ENCODE data around the gene DNAJC1.

The DNAJC1 gene

DNA sequence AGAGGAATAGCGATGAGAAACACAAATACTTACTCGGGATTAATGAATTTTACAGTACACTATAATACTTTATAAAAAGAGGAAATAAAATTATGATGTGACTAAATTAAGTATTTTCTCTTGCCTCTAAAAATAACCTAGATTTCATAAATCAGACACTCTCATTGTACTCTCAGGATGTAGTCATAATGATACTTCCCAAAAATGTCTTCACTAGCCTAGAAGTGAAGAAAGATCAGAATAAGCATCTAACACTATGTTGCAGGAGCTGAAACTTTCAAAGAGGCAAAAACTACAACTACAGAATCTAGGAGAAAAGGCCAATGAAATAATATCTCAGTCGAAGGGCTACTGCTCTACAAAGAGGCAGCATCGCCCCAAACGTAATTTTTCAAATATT, 49.4 kb downstream of the DNAJC1 start:
- no peak for DNase-seq

GRCh38 chr10:21953585-21954057, 49.9 kb downstream of the DNAJC1 start:
- DNase-seq: no peak

DNA sequence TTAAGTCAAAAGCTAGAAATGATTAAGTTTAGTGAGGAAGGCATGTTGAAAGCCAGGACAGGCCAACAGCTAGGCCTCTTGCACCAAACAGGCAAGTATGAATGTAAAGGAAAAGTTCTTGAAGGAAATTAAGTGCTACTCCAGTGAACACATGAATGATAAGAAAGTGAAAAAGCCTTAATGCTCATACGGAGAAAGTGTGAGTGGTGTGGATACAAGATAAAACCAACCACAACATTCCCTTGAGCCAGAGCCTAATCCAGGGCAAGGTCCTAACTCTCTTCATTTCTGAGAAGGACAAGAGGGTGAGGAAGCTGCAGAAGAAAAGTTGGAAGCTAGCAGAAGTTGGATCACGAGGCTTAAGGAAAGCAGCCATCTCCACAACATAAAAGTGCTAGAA, 53.0 kb downstream of the DNAJC1 start:
- no peak for DNase-seq

DNA sequence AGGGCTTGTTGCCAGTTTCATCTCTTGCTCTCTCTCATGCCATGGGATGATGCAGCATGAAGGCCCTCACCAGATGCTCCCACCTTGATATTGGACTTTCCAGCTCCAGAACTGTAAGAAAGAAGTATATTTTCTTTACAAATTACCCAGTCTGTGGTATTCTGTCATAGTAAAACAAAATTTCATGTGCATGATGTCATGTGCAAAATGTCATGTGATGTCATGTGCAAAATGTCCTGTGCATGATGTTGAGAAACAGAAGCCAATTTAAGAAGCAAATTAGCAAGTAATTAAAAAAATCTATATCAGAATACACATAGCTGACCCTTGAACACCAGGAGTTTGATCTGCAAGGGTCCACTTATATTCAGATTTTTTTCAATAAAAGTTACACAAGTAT, 56.6 kb downstream of the DNAJC1 start:
- DNase-seq: no peak

DNA sequence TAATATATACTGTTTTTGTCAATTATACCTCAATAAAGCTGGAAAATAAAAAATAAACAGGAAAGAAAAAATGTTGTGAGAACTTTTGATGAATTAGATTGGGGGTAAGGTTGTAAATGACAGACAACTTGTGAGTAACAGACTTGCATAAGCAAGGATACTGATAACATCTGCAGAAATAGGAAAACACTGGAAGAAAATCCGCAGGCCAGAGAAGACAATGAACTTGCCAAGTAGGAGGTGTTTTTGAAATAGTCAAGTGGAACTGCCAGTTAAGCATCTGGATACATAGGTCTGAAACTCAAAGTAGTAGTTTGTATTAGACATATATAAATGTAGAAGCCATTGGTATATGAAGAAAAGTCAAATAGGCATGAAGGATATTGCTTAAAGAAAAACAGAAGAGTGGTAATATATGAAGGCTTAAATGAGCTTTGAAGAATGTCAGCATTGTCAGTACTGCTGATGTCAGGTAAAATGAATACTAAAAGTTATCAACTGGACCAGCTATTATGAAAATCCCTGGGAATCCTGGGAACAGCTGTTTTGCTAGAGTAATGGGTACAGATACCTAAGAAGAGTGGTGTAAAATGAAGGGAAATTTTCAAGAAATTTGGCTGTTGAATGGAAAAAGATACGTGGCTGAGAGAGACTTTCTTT, 58.7 kb downstream of the DNAJC1 start:
- DNase-seq: no peak

- no peak for DNase-seq
These were observed 59.8 kb downstream of the DNAJC1 start for GRCh38 chr10:21943633-21944265.

DNA sequence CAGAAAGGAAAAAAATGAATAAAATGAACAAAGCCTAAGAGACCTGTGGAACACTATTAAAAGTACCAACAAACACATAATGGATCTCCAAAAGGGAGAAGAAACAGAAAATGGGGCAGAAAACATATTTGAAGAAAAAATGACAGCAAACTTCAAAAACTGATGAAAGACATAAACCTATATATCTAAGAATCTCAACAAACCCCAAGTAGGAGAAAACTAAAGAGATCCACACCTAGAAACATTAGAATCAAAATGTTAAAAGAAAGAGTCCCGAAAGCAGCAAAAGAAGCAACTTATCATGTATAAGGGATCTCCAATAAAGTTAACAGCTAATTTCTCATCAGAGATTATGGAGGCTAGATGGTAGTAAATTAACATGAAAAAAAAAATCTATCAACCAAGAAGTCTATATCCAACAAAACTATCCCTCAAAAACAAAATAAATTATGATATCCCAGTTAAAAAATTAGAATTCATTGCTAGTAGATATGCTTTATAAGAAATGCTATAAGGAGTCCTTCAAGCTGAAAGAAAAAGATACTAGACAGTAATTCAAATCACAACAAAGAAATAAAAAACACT, 68.0 kb downstream of the DNAJC1 start:
- no peak for DNase-seq

DNA sequence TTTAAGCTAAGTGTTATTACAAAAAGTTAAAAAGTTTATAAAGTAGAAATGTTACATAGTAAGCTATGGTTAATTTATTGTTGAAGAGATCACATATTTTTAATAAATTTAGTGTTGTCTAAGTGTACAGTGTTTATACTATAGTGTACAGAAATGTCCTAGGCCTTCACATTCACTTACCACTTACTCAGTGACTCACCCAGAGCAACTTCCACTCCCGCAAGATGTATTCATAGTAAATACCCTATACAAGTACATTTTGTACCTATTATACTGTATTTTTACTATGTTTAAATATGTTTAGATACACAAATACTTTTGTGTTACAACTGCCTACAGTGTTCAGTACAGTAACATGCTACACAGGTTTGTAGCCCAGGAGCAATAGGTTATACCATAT, 69.2 kb downstream of the DNAJC1 start:
- DNase-seq: no peak

DNA sequence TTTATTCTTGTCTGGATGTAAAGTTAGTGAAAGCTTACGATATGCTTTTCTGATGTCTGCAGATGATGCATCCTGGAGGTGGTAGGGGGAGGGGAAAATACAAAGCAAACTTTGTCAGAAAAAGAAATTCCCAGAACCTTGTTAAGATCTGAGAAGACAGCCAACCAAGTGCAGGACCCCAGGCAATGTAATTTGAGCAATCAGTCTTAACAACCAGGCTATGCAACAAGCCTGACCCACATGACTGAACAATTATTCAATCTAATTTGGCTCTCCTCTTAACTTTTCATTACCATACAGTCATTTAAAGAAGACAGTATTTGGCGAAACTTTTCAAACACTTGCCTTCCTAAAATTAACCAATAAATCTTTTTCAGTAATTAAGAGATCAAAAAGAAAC, 74.5 kb downstream of the DNAJC1 start:
- DNase-seq: no peak

GRCh38 chr10:21927631-21928353, 75.7 kb downstream of the DNAJC1 start:
- no peak for DNase-seq

DNA sequence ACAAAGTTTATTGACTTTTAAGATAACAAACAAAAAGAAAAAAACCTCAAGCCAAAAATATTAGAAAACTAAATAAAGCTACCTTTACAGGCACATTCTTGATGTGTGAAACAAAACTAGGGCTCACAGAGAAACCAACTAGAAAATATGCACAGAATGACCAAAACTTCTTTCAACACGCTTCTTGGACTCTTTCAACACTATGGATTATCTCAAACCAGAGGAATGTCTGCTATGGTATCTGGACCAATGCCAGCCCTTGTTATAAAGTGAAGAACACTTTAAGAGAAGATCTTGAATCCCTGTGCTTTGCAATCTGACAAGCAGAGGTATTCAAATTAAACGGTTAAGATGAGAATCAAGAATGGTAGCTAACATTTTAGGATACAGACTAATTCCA, 76.6 kb downstream of the DNAJC1 start:
- no peak for DNase-seq

GRCh38 chr10:21926358-21926925, 77.1 kb downstream of the DNAJC1 start:
- DNase-seq: no peak

GRCh38 chr10:21925851-21926250, 77.7 kb downstream of the DNAJC1 start:
- no peak for DNase-seq

DNA sequence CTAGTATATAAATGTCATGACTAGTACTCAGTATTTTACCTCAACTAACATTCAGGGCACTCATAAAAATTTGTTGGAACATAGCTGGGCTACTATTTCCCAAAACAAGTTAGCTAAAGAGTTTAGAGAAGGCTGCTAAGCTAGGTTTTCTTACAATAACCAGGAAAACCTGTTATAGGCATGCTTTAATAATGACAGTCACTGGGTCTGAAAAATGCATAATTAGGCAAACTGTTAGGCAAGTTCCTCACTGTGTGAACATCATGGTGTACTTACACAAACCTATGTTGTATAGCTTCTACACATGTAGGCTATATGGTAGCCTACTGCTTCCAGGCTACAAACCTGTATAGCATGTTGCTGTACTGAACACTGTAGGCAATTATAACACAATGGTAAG, 79.0 kb downstream of the DNAJC1 start:
- DNase-seq: no peak

GRCh38 chr10:21920633-21921032, 82.9 kb downstream of the DNAJC1 start:
- DNase-seq: no peak

GRCh38 chr10:21919906-21920305, 83.6 kb downstream of the DNAJC1 start:
- DNase-seq: no peak

DNA sequence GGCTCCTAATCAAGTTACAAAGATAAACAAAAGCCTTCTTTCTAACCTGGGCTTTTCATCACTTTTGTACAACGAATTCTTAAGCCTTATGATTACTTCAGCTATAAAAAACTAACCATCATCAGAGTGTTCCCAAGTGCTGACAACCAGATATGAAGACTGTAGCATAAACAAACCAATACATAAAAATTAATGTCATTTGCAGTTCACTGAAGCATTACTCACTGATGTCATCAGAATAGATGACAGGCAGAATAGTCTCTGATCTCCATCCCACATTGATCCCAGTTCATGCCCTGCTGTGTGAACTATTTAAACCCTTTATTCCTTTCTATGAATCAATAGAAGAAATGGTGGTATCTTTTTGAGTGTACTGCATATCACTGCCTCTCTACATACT, 84.4 kb downstream of the DNAJC1 start:
- DNase-seq: no peak

- no peak for DNase-seq
These were observed 90.9 kb downstream of the DNAJC1 start for GRCh38 chr10:21912625-21913024.

DNA sequence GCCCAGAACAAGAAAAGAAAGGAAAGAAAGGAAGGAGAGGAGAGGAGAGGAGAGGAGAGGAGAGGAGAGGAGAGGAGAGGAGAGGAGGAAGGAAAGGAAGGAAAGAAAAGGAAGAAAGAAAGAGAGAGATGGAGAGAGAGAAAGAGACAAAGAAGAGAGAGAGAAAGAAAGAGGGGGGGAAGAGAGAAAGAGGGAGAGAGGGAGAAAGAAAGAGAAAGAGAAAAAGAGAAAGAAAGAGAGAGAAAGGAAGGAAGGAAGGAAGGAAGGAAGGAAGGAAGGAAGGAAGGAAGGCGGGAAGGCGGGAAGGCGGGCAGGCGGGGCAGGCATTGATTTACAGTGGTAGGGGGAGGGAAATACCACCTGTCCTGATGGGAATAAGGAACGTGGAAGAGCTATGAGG, 92.7 kb downstream of the DNAJC1 start:
- DNase-seq: no peak

- DNase-seq: no peak
These were observed 96.1 kb downstream of the DNAJC1 start for GRCh38 chr10:21907436-21907835.

- DNase-seq: no peak
These were observed 98.6 kb downstream of the DNAJC1 start for GRCh38 chr10:21904930-21905329.

DNA sequence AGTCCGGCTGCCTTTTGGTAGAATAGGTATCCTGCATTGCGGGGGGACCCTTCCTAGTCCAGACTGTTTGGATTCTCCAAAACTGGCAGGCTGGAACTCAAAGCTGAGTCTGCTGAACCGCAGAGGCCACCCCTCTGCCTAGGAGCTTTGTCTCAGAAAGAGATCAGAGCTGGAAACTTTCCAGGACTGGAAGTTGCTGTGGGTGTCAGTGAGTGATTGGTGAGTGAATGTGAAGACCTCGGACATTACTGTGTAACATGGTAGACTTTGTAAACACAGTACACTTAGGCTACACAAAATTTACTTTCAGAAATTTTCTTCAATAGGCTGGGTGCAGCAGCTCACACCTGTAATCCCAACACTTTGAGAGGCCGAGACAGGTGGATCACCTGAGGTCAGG, 103.8 kb downstream of the DNAJC1 start:
- DNase-seq: no peak

DNA sequence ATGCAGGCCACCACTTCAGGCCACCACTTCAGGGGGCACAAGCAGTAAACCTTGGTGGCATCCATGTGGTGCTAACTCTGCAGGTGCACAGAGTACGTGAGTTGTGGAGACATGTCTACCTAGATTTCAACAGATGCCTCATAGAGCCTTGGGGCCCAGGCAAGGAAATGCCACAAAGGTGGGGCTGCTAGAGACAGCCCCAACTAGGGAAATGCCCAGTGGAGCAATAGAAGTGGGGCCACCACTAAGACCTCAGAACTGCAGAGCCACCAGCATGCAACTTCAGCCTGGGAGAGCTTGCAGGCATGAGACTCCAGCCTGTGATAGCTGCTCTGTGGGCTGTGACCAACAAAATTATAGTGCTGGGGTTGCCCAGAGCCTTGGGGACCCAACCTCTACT, 107.6 kb downstream of the DNAJC1 start:
- no peak for DNase-seq
